ENCODE results near the gene SLX4IP.

GRCh38 chr20:10554285-10554684 is 119.2 kb downstream of the SLX4IP start:
- TF ChIP-seq, protein P1, sequence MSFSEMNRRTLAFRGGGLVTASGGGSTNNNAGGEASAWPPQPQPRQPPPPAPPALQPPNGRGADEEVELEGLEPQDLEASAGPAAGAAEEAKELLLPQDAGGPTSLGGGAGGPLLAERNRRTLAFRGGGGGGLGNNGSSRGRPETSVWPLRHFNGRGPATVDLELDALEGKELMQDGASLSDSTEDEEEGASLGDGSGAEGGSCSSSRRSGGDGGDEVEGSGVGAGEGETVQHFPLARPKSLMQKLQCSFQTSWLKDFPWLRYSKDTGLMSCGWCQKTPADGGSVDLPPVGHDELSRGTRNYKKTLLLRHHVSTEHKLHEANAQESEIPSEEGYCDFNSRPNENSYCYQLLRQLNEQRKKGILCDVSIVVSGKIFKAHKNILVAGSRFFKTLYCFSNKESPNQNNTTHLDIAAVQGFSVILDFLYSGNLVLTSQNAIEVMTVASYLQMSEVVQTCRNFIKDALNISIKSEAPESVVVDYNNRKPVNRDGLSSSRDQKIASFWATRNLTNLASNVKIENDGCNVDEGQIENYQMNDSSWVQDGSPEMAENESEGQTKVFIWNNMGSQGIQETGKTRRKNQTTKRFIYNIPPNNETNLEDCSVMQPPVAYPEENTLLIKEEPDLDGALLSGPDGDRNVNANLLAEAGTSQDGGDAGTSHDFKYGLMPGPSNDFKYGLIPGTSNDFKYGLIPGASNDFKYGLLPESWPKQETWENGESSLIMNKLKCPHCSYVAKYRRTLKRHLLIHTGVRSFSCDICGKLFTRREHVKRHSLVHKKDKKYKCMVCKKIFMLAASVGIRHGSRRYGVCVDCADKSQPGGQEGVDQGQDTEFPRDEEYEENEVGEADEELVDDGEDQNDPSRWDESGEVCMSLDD (tag by site-specific recombination; IDR thresholded peaks at IDR 0.05), result no peak
- TF ChIP-seq ZNF529 (tag by site-specific recombination; IDR thresholded peaks at IDR 0.05; ENCODE audit: insufficient replicate concordance) (no peak), ZFP41 (tag by site-specific recombination; IDR thresholded peaks at IDR 0.05; ENCODE audit: borderline replicate concordance) (no peak), ZNF664 (tag by site-specific recombination; IDR thresholded peaks at IDR 0.05) (no peak)

Measured in HEK293 (cell line).